Measurements from ENCODE around the gene CALML6.
"Not testable (repeated sequence)": the region's sequence is repeated elsewhere in the genome, so short reads cannot be mapped to it uniquely, and the experiment has no call there.

Gene CALML6

DNA sequence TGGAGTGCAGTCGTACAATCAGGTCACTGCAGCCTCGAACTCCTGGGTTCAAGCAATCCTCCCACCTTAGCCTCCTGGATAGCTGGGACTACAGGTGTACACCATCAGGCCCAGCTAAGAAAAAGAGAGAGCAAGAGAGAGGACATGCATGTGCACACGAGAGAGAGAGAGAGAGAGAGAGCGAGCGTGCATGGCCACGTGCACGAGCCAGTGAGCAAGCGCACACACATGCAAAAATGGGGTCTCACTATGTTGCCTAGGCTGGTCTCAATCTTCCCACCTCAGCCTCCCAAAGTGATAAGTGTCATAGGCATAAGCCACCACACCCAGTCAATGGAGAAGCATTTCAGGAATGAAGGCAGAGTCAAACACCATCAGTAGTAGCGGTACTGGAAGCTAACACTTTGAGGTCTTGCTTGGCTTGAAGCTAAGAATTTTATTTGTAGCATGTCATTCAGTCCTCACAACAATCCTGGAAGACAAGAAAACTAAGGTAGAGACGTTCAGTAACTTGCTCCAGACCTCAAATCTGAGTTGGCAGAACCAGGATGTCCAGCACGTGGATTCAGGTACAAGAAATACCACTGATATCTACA, 38.6 kb upstream of the CALML6 start:
- no peak for DNase-seq (ENCODE audit: low spot score)
- no peak for TF ChIP-seq CTCF (IDR thresholded peaks at IDR 0.05; ENCODE audit: extremely low read depth, missing control alignments)

- TF ChIP-seq CTCF (IDR thresholded peaks at IDR 0.05; ENCODE audit: extremely low read depth, missing control alignments): no peak
- no peak for DNase-seq (ENCODE audit: low spot score)
Measured at GRCh38 chr1:1877865-1878436, 37.1 kb upstream of the CALML6 start.

DNA sequence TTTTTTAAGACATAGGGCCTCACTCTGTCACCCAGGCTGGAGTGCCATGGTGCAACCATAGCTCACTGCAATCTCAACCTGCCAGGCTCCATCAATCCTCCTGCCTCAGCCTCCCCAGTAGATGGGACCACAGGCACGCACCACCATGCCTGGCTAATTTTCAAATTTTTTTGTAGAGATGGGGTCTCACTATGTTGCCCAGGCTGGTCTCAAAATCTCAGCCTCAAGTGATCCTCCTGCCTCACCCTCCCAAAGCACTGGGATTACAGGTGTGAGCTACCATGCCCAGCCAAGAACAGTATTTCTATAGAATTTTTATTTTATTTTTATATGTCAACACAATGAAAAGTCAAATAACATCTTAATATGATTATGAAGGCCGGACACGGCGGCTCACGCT, 35.1 kb upstream of the CALML6 start:
- TF ChIP-seq CTCF (IDR thresholded peaks at IDR 0.05; ENCODE audit: extremely low read depth, missing control alignments): no peak
- DNase-seq (ENCODE audit: low spot score): no peak

- DNase-seq (ENCODE audit: low spot score): no peak
Measured at GRCh38 chr1:1880617-1881312, 34.3 kb upstream of the CALML6 start.

GRCh38 chr1:1881727-1882126, 33.3 kb upstream of the CALML6 start:
- no peak for TF ChIP-seq CTCF (IDR thresholded peaks at IDR 0.05; ENCODE audit: extremely low read depth, missing control alignments)

More at GRCh38 chr1:1880617-1881312, 34.3 kb upstream of the CALML6 start:
- TF ChIP-seq CTCF (IDR thresholded peaks at IDR 0.05; ENCODE audit: extremely low read depth, missing control alignments): no peak

DNA sequence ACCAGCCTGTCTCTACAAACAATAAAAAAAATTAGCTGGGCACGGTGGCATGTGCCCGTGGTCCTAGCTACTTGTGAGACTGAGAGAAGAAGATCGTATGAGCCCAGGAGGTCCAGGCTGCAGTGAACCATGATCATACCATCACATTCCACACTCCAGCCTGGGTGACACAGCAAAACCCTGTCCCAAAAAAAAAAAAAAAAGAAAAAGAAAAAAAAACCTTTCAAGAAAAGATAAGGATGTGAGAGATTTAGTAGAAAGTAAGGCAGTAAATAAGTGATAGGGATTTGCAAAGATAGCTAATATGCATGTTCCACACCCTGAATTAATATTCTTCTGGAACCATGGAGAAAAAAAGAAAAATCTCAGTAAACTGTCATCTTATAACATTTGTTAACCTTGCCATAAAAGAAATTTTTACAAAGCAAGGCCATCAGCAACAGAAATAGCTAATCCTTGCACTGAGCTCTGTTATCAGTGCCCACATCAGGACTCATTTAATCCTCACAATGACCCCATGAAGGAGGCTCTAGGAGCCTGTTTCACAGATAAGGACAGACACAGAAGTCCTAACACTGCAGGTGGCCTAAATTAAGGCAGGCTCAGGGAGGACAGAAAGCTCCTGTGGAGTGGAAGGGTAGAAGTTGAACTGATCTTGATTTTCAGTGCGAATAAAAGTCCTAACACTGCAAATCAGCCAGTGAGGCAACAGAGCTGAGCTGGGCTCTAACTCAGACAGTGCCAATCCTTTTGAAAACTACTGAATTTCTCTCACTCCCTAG, 31.8 kb upstream of the CALML6 start:
- no peak for DNase-seq (ENCODE audit: low spot score)
- no peak for TF ChIP-seq CTCF (IDR thresholded peaks at IDR 0.05; ENCODE audit: extremely low read depth, missing control alignments)

More at GRCh38 chr1:1881727-1882126, 33.3 kb upstream of the CALML6 start:
- DNase-seq (ENCODE audit: low spot score): no peak

- DNase-seq (ENCODE audit: low spot score): not testable (repeated sequence)
Measured at GRCh38 chr1:1883890-1884289, 31.2 kb upstream of the CALML6 start.

Measured in GM20000 (cell line).